ENCODE measurements around the gene ITPR1. TPM values are rescaled to one million over a fixed set of nuclear protein-coding genes. Genes with fewer than 3 reads are reported as not detected.

The ITPR1 gene
- total RNA-seq, 1 donor from 2014 or later = 143 TPM

GRCh38 chr3:4749567-4750002 is 256.4 kb downstream of the ITPR1 start:
- ChIA-PET CTCF (interaction anchor here (4.4 kb wide), 1 partner anchor 309 kb away, joined by 14 read pairs; no protein-coding TSS in a partner anchor), POLR2A (no interaction called here)
- ATAC-seq (ENCODE audit: low read depth) (no peak), DNase-seq (no peak)
- Mint-ChIP-seq H3K27me3 (no peaks in the 10 kb centered on the region), H3K4me1 (peaks cover 32% of the 10 kb centered on the region), H3K36me3 (ENCODE audit: low read depth) (peaks cover 89% of the 10 kb centered on the region), H3K27ac (no peak overlapping the region), H3K4me3 (no peak overlapping the region), H3K9me3 (no peaks in the 10 kb centered on the region)
- intact Hi-C loops (cut with micrococcal nuclease) = no loop called here
- TF ChIP-seq CTCF (IDR thresholded peaks at IDR 0.05) = no peak

- no peaks in the 10 kb centered on the region for H3K27me3 Mint-ChIP-seq
- no peaks in the 10 kb centered on the region for H3K9me3 Mint-ChIP-seq
- DNase-seq (no peak), ATAC-seq (ENCODE audit: low read depth) (no peak)
- intact Hi-C loops (cut with micrococcal nuclease) = no loop called here
- CTCF ChIA-PET = interaction anchor here (1.0 to 4.4 kb wide), 2 partner anchors 39 to 308 kb away, joined by 3 to 14 read pairs; no protein-coding TSS in a partner anchor
- POLR2A ChIA-PET = interaction anchor here (1.2 kb wide), 1 partner anchor 261 kb away, joined by 3 read pairs; no protein-coding TSS in a partner anchor
- H3K36me3 Mint-ChIP-seq (ENCODE audit: low read depth) = peaks cover 87% of the 10 kb centered on the region
- no peak for TF ChIP-seq CTCF (IDR thresholded peaks at IDR 0.05)
- peak overlapping the region; percentile 12 for H3K4me3 Mint-ChIP-seq
- peaks cover 32% of the 10 kb centered on the region for H3K4me1 Mint-ChIP-seq
- peak overlapping the region; percentile 80 for H3K27ac Mint-ChIP-seq
These were observed 257.3 kb downstream of the ITPR1 start for GRCh38 chr3:4750306-4750968.

DNA sequence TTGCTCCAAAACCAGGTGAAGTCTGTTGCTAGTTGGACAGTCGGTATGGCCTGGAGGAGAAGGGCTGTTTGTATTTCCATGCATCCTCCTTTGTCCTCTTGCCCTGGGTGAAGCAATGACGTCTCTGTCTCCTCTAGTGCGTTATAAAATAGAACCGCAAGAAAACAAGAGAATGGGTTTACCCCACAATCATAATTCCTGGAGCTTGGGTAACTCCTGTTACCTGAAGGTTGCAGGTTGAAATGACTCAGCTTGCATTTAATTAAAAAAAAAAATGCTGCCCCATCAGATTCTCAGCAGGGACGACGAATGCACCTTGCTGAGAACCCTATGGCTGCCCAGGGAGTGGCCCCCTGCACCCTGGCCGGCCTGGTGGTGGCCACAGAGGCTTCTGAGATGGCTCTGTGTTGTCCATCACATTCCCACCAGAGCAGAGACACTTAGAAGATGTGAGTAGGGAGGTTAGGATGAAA is 257.9 kb downstream of the ITPR1 start:
- Mint-ChIP-seq H3K9me3 (no peaks in the 10 kb centered on the region), H3K4me1 (peaks cover 32% of the 10 kb centered on the region), H3K4me3 (peak overlapping the region; percentile 12), H3K27ac (peak overlapping the region; percentile 80), H3K27me3 (no peaks in the 10 kb centered on the region), H3K36me3 (ENCODE audit: low read depth) (peaks cover 87% of the 10 kb centered on the region)
- ChIA-PET POLR2A (interaction anchor here (1.2 kb wide), 1 partner anchor 260 kb away, joined by 3 read pairs; no protein-coding TSS in a partner anchor), CTCF (interaction anchor here (1.0 to 4.4 kb wide), 2 partner anchors 39 to 307 kb away, joined by 3 to 14 read pairs; no protein-coding TSS in a partner anchor)
- no peak for DNase-seq
- intact Hi-C loops (cut with micrococcal nuclease) = no loop called here
- no peak for TF ChIP-seq CTCF (IDR thresholded peaks at IDR 0.05)
- no peak for ATAC-seq (ENCODE audit: low read depth)

- DNase-seq (no peak), ATAC-seq (ENCODE audit: low read depth) (no peak)
- Mint-ChIP-seq H3K9me3 (no peaks in the 10 kb centered on the region), H3K36me3 (ENCODE audit: low read depth) (peaks cover 87% of the 10 kb centered on the region), H3K4me1 (peaks cover 32% of the 10 kb centered on the region), H3K4me3 (no peak overlapping the region), H3K27me3 (no peaks in the 10 kb centered on the region), H3K27ac (peak overlapping the region; percentile 80)
- intact Hi-C loops (cut with micrococcal nuclease) = no loop called here
- ChIA-PET CTCF (interaction anchor here (1.5 to 4.4 kb wide), 3 partner anchors 40 to 307 kb away, joined by 3 to 14 read pairs (median 9); no protein-coding TSS in a partner anchor), POLR2A (interaction anchor here (1.2 kb wide), 1 partner anchor 260 kb away, joined by 3 read pairs; no protein-coding TSS in a partner anchor)
- no peak for TF ChIP-seq CTCF (IDR thresholded peaks at IDR 0.05)
These were observed 258.5 kb downstream of the ITPR1 start for GRCh38 chr3:4751502-4752101.

Measured in activated B cell treated with CpG ODN at 0.5 μM for 24 hours (primary cell).